ENCODE results near the gene RNF135.
"Not testable (repeated sequence)": the region's sequence is repeated elsewhere in the genome, so short reads cannot be mapped to it uniquely, and the experiment has no call there.

Gene RNF135

GRCh38 chr17:31008374-31009041 lies 37.7 kb downstream of the RNF135 start:
- peak overlapping the region; percentile 72 for H3K4me3 ChIP-seq (ENCODE audit: low read depth, low read length)

GRCh38 chr17:31009042-31009702 lies 38.3 kb downstream of the RNF135 start:
- peak overlapping the region; percentile 72 for H3K4me3 ChIP-seq (ENCODE audit: low read depth, low read length)

More at GRCh38 chr17:31008374-31009041, 37.7 kb downstream of the RNF135 start:
- no peak for TF ChIP-seq CTCF (IDR thresholded peaks at IDR 0.05; ENCODE audit: low read depth, low read length)

GRCh38 chr17:31010014-31010413 lies 39.2 kb downstream of the RNF135 start:
- not testable (repeated sequence) for H3K4me3 ChIP-seq (ENCODE audit: low read depth, low read length)

GRCh38 chr17:31013844-31014243 lies 43.0 kb downstream of the RNF135 start:
- no peak overlapping the region for H3K4me3 ChIP-seq (ENCODE audit: low read depth, low read length)
- TF ChIP-seq CTCF (IDR thresholded peaks at IDR 0.05; ENCODE audit: low read depth, low read length): no peak

- TF ChIP-seq CTCF (IDR thresholded peaks at IDR 0.05; ENCODE audit: low read depth, low read length): no peak
- no peak overlapping the region for H3K4me3 ChIP-seq (ENCODE audit: low read depth, low read length)
Measured at GRCh38 chr17:31015639-31016038, 44.8 kb downstream of the RNF135 start.

- TF ChIP-seq CTCF (IDR thresholded peaks at IDR 0.05; ENCODE audit: low read depth, low read length): no peak
- no peak overlapping the region for H3K4me3 ChIP-seq (ENCODE audit: low read depth, low read length)
Measured at GRCh38 chr17:31019004-31019403, 48.2 kb downstream of the RNF135 start.

- H3K4me3 ChIP-seq (ENCODE audit: low read depth, low read length): not testable (repeated sequence)
Measured at GRCh38 chr17:31023171-31023570, 52.3 kb downstream of the RNF135 start.

GRCh38 chr17:31031841-31032240 lies 61.0 kb downstream of the RNF135 start:
- peak overlapping the region; percentile 27; the same call in 1 of the 2 replicates for H3K4me3 ChIP-seq (ENCODE audit: low read depth, low read length)
- no peak for TF ChIP-seq CTCF (IDR thresholded peaks at IDR 0.05; ENCODE audit: low read depth, low read length)

GRCh38 chr17:31035611-31036010 lies 64.8 kb downstream of the RNF135 start:
- not testable (repeated sequence) for H3K4me3 ChIP-seq (ENCODE audit: low read depth, low read length)

GRCh38 chr17:31040837-31041236 lies 70.0 kb downstream of the RNF135 start:
- H3K4me3 ChIP-seq (ENCODE audit: low read depth, low read length): not testable (repeated sequence)

- not testable (repeated sequence) for H3K4me3 ChIP-seq (ENCODE audit: low read depth, low read length)
Measured at GRCh38 chr17:31042378-31042777, 71.5 kb downstream of the RNF135 start.

GRCh38 chr17:31046856-31047425 lies 76.1 kb downstream of the RNF135 start:
- not testable (repeated sequence) for H3K4me3 ChIP-seq (ENCODE audit: low read depth, low read length)
